HEK293 (cell line): ENCODE measurements around the gene MTHFS.

ENCODE experiments used
- CTCF ChIA-PET: fragments of 350-600 bp; formaldehyde crosslinking; extraction: SDS; loops from one replicate; lab custom pipeline; 2021; ENCODE audit warnings: antibody characterized with exemption; lab: Yijun Ruan, JAX
- POLR2A ChIA-PET: fragments of 300-600 bp; formaldehyde crosslinking; extraction: SDS; loops from one replicate; lab custom pipeline; 2020; ENCODE audit warnings: antibody characterized with exemption, inconsistent platforms; lab: Yijun Ruan, JAX
- H3K27ac ChIP-seq: fragments of 200-500 bp; sonication (Bioruptor generic); 2 replicates; pipeline ENCODE4 v1.5.1; 2014; ENCODE audit warnings: low read depth, low read length, control low read depth, inconsistent platforms; ENCODE audit errors: extremely low read depth
- H3K36me3 ChIP-seq, 2 experiments: fragments of 200-500 bp in 1 of 2; sonication (Bioruptor generic) in 1 of 2; 1 replicate in 1 of 2; 2 replicates in 1 of 2; pipeline ENCODE4 v1.5.1; 2014 to 2017; ENCODE audit warnings: inconsistent platforms in 2 of 2, low read length in 2 of 2; ENCODE audit not compliant: control insufficient read depth in 2 of 2, insufficient read depth in 1 of 2
- H3K4me1 ChIP-seq: fragments of 200-500 bp; sonication (Bioruptor generic); 2 replicates; pipeline ENCODE4 v1.5.1; 2014; ENCODE audit warnings: mild to moderate bottlenecking, low read length, inconsistent platforms; ENCODE audit not compliant: control insufficient read depth, insufficient read depth
- H3K4me3 ChIP-seq: 2 replicates; pipeline ENCODE4 v1.5.1; 2011; ENCODE audit warnings: low read depth, mild to moderate bottlenecking, control low read depth, low read length, moderate library complexity
- H3K9me3 ChIP-seq: fragments of 200-500 bp; sonication (Bioruptor generic); 2 replicates; pipeline ENCODE4 v1.5.1; 2014; ENCODE audit warnings: low read depth, low read length, inconsistent platforms; ENCODE audit not compliant: control insufficient read depth, insufficient read depth
- EGR2 ChIP-seq: fragments of 450-650 bp; formaldehyde crosslinking; IDR thresholded peaks from 2 replicates; pipeline ENCODE4 v1.5.1; 2016; ENCODE audit warnings: low read depth, missing biosample characterization, missing genetic modification characterization
- MZF1 ChIP-seq: fragments of 450-650 bp; formaldehyde crosslinking; IDR thresholded peaks from 2 replicates; pipeline ENCODE4 v1.5.1; 2017; ENCODE audit warnings: missing biosample characterization, missing genetic modification characterization, borderline replicate concordance
- SALL2 ChIP-seq: fragments of 450-650 bp; formaldehyde crosslinking; IDR thresholded peaks from 2 replicates; pipeline ENCODE4 v1.5.0; 2017; ENCODE audit warnings: missing biosample characterization, mild to moderate bottlenecking, missing genetic modification characterization, borderline replicate concordance
- SP7 ChIP-seq: fragments of 450-650 bp; formaldehyde crosslinking; IDR thresholded peaks from 2 replicates; pipeline ENCODE4 v1.5.1; 2016; ENCODE audit warnings: missing biosample characterization, missing genetic modification characterization
- ZBTB1 ChIP-seq: fragments of 450-650 bp; formaldehyde crosslinking; IDR thresholded peaks from 2 replicates; pipeline ENCODE4 v1.5.1; 2016; ENCODE audit warnings: missing biosample characterization, missing genetic modification characterization
- ZBTB20 ChIP-seq: fragments of 450-650 bp; formaldehyde crosslinking; IDR thresholded peaks from 2 replicates; pipeline ENCODE4 v1.5.1; 2016; ENCODE audit warnings: missing biosample characterization, missing genetic modification characterization
- ZNF133 ChIP-seq: fragments of 450-650 bp; formaldehyde crosslinking; IDR thresholded peaks from 2 replicates; pipeline ENCODE4 v1.5.1; 2016; ENCODE audit warnings: missing biosample characterization, missing genetic modification characterization
- ZNF174 ChIP-seq: fragments of 450-650 bp; formaldehyde crosslinking; IDR thresholded peaks from 2 replicates; pipeline ENCODE4 v1.5.0; 2017; ENCODE audit warnings: missing biosample characterization, mild to moderate bottlenecking, missing genetic modification characterization
- ZNF214 ChIP-seq: fragments of 450-650 bp; formaldehyde crosslinking; IDR thresholded peaks from 2 replicates; pipeline ENCODE4 v1.5.1; 2017; ENCODE audit warnings: missing biosample characterization, mild to moderate bottlenecking, missing genetic modification characterization, borderline replicate concordance
- ZNF239 ChIP-seq: fragments of 450-650 bp; formaldehyde crosslinking; IDR thresholded peaks from 2 replicates; pipeline ENCODE4 v1.5.1; 2016; ENCODE audit warnings: missing biosample characterization, missing genetic modification characterization
- ZNF341 ChIP-seq: fragments of 450-650 bp; formaldehyde crosslinking; IDR thresholded peaks from 2 replicates; pipeline ENCODE4; 2016; ENCODE audit warnings: low read depth, missing biosample characterization, missing genetic modification characterization
- ZNF366 ChIP-seq: fragments of 450-650 bp; formaldehyde crosslinking; conservative IDR thresholded peaks from 2 replicates; pipeline ENCODE4 v1.5.1; 2016; ENCODE audit warnings: missing biosample characterization, missing genetic modification characterization
- ZNF416 ChIP-seq: fragments of 450-650 bp; formaldehyde crosslinking; IDR thresholded peaks from 2 replicates; pipeline ENCODE4 v1.5.1; 2016; ENCODE audit warnings: missing biosample characterization, missing genetic modification characterization
- ZNF510 ChIP-seq: fragments of 450-650 bp; formaldehyde crosslinking; IDR thresholded peaks from 2 replicates; pipeline ENCODE4 v1.5.1; 2018; ENCODE audit warnings: mild to moderate bottlenecking, missing genetic modification characterization, missing biosample characterization; ENCODE audit not compliant: insufficient replicate concordance
- ZNF514 ChIP-seq: fragments of 450-650 bp; formaldehyde crosslinking; IDR thresholded peaks from 2 replicates; pipeline ENCODE4 v1.5.1; 2016; ENCODE audit warnings: missing biosample characterization, missing genetic modification characterization
- ZNF707 ChIP-seq: fragments of 450-650 bp; formaldehyde crosslinking; IDR thresholded peaks from 2 replicates; pipeline ENCODE4 v1.5.1; 2016; ENCODE audit warnings: missing biosample characterization, missing genetic modification characterization
- ZNF768 ChIP-seq: fragments of 450-650 bp; formaldehyde crosslinking; IDR thresholded peaks from 2 replicates; pipeline ENCODE4 v1.5.1; 2018; ENCODE audit warnings: missing biosample characterization, mild to moderate bottlenecking, missing genetic modification characterization
- TF ChIP-seq, protein P1 (sequence below): fragments of 450-650 bp; formaldehyde crosslinking; IDR thresholded peaks from 2 replicates; pipeline ENCODE4 v1.5.1; 2017; ENCODE audit warnings: missing biosample characterization, missing genetic modification characterization
- TF ChIP-seq, protein P2 (sequence below): fragments of 450-650 bp; IDR thresholded peaks from 2 replicates; pipeline ENCODE4 v1.5.1; 2018; ENCODE audit warnings: missing biosample characterization, mild to moderate bottlenecking, missing genetic modification characterization
- TF ChIP-seq, protein P3 (sequence below): fragments of 450-650 bp; formaldehyde crosslinking; IDR thresholded peaks from 2 replicates; pipeline ENCODE4; 2016; ENCODE audit warnings: missing biosample characterization, missing genetic modification characterization

Gene MTHFS

DNA sequence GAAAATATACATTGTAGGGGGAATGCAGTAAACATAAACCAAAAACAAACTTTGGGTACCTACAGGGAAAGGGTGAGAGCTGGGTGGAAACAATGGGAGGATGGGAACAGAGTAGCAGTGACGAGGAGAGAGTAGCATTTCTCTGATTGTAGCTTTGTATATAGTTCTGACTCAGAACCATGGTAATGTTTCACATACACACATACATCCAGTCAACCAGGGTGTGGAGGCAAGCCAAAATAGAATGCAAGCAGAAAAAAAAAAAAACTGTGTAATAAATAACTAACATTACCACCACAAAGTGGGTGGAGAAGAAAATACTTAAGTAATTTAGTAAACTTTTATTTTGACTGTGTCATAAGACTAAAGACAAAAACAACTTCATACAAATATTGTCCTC is 47.0 kb upstream of the MTHFS start:
- ChIA-PET CTCF (interaction anchor here (0.6 kb wide), 1 partner anchor 623 kb away, joined by 3 read pairs; no protein-coding TSS in a partner anchor), POLR2A (no interaction called here)
- H3K36me3 ChIP-seq: no peaks in the 10 kb centered on the region
- no peak overlapping the region for H3K27ac ChIP-seq
- no peak overlapping the region for H3K4me3 ChIP-seq
- TF ChIP-seq, protein P1, sequence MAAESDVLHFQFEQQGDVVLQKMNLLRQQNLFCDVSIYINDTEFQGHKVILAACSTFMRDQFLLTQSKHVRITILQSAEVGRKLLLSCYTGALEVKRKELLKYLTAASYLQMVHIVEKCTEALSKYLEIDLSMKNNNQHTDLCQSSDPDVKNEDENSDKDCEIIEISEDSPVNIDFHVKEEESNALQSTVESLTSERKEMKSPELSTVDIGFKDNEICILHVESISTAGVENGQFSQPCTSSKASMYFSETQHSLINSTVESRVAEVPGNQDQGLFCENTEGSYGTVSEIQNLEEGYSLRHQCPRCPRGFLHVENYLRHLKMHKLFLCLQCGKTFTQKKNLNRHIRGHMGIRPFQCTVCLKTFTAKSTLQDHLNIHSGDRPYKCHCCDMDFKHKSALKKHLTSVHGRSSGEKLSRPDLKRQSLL (tag by site-specific recombination): no peak
- no peaks in the 10 kb centered on the region for H3K9me3 ChIP-seq
- H3K4me1 ChIP-seq: no peaks in the 10 kb centered on the region

DNA sequence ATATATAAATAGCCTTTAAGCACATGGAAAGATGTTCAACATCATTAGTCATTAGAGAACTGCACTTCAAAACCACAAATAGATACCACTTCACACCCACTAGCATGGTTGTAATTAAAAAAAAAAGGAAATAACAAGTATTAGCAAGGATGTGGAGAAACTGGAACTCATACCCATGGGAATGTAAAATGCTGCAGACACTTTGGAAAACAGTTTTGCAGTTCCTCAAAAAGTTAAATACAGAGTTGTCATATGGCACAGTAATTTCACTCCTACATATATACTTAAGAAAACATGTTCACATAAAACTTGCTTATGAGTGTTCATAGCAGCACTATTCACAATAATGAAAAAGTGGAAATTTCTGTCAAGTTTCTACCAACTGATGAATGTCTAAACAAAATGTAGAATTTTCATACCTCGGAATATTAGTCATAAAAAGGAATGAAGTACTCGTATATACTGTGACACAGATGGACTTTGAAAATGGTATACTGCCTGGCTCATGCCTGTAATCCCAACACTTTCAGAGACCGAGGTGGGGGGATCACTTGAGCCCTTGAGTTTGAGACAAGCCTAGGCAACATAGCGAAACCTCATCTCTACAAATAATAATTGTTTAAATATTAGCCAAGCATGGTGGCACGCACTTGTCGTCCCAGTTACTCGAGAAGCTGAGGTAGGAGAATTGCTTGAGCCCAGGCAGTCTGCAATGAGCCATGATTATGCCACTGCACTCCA is 46.1 kb upstream of the MTHFS start:
- CTCF ChIA-PET: interaction anchor here (0.6 kb wide), 1 partner anchor 624 kb away, joined by 3 read pairs; no protein-coding TSS in a partner anchor
- POLR2A ChIA-PET: no interaction called here
- Histone ChIP-seq H3K9me3 (no peaks in the 10 kb centered on the region), H3K4me1 (no peaks in the 10 kb centered on the region), H3K4me3 (no peak overlapping the region), H3K27ac (no peak overlapping the region), H3K36me3 (no peaks in the 10 kb centered on the region)
- TF ChIP-seq EGR2 (tag by site-specific recombination): no peak
- TF ChIP-seq ZNF510 (tag by site-specific recombination): no peak
- TF ChIP-seq MZF1 (tag by site-specific recombination): no peak
- TF ChIP-seq ZNF707: no peak
- no peak for TF ChIP-seq SALL2 (tag by site-specific recombination)
- TF ChIP-seq SP7: no peak
- TF ChIP-seq ZNF366 (tag by site-specific recombination): no peak
- no peak for TF ChIP-seq ZNF416 (tag by site-specific recombination)
- no peak for TF ChIP-seq ZNF133
- TF ChIP-seq, protein P2, sequence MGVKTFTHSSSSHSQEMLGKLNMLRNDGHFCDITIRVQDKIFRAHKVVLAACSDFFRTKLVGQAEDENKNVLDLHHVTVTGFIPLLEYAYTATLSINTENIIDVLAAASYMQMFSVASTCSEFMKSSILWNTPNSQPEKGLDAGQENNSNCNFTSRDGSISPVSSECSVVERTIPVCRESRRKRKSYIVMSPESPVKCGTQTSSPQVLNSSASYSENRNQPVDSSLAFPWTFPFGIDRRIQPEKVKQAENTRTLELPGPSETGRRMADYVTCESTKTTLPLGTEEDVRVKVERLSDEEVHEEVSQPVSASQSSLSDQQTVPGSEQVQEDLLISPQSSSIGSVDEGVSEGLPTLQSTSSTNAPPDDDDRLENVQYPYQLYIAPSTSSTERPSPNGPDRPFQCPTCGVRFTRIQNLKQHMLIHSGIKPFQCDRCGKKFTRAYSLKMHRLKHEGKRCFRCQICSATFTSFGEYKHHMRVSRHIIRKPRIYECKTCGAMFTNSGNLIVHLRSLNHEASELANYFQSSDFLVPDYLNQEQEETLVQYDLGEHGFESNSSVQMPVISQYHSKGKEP (tag by site-specific recombination): no peak
- TF ChIP-seq ZNF239: no peak
- no peak for TF ChIP-seq ZNF174 (tag by site-specific recombination)
- TF ChIP-seq, protein P1 (tag by site-specific recombination): no peak
- no peak for TF ChIP-seq ZNF768 (tag by site-specific recombination)
- TF ChIP-seq, protein P3, sequence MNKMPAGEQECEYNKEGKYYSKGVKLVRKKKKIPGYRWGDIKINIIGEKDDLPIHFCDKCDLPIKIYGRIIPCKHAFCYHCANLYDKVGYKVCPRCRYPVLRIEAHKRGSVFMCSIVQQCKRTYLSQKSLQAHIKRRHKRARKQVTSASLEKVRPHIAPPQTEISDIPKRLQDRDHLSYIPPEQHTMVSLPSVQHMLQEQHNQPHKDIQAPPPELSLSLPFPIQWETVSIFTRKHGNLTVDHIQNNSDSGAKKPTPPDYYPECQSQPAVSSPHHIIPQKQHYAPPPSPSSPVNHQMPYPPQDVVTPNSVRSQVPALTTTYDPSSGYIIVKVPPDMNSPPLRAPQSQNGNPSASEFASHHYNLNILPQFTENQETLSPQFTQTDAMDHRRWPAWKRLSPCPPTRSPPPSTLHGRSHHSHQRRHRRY: no peak
- TF ChIP-seq ZNF341 (tag by site-specific recombination): no peak
- no peak for TF ChIP-seq ZNF214 (tag by site-specific recombination)
- no peak for TF ChIP-seq ZBTB1 (tag by site-specific recombination)
- TF ChIP-seq ZNF514: no peak
- TF ChIP-seq ZBTB20 (tag by site-specific recombination): no peak
